Measurements from ENCODE around the gene OR13F1. TPM values are rescaled to one million over a fixed set of nuclear protein-coding genes. Genes with fewer than 3 reads are reported as not detected.

Gene OR13F1
- total and polyA plus RNA-seq, 2 of the 13 experiments (the other 11 are each of a cell fraction or from before 2014, with no cell fraction given), result not detected

DNA sequence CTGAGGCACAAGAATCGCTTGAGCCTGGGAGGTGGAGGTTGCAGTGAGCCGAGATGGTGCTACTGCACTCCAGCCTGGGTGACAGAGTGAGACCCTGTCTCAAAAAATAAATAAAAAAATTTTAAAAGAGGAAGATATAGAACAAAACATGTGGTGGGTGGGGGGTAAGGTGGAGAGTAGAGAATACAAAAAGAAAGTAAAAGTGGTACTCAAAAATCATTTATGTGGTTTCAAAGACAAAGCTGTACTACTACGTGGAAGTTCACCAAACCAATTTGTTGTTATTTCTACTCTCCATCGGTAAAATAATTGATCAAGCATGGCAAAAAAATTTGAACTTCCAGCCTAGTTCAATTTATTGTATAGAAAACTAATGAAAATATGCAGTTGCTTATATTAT lies 40.6 kb downstream of the OR13F1 start:
- ChIA-PET CTCF (ENCODE audit: low intra/inter-chr PET ratio, low total read pairs) (no interaction called here), POLR2A (no interaction called here)
- ATAC-seq (no peak), DNase-seq (ENCODE audit: low spot score) (no peak), FAIRE-seq (no peak)
- BruUV-seq (replicated peaks), result no TSS peak
- 16% methylated on average over 4 of the region's 4 CpGs for WGBS (ENCODE audit: low lambda C conversion rate)
- H2AFZ ChIP-seq (ENCODE audit: low read length), result no peak overlapping the region
- no peaks in the 10 kb centered on the region for H4K20me1 ChIP-seq (ENCODE audit: insufficient read depth, low read length)
- H3K27me3 ChIP-seq (ENCODE audit: control insufficient read depth in 1 of 2, insufficient read depth in 2 of 2, low read length in 2 of 2), result no peaks in the 10 kb centered on the region
- no peak overlapping the region for H3K4me2 ChIP-seq (ENCODE audit: low read depth, low read length)
- H3K27ac ChIP-seq (ENCODE audit: extremely low read length, insufficient read depth, low read length), result no peak overlapping the region
- in situ Hi-C loops (cut with HindIII; ENCODE audit: extremely low pct_ligation_motif_present, low pct_unique_long_range_greater_than_20kb) (no loop called here), intact Hi-C loops (cut with micrococcal nuclease; ENCODE audit: unreplicated experiment) (loop anchor here (5.0 kb wide), 1 partner anchor 48 kb away; no protein-coding TSS in a partner anchor)
- H3K9me3 ChIP-seq (ENCODE audit: low read length), result no peaks in the 10 kb centered on the region
- no peak overlapping the region for H3K9ac ChIP-seq (ENCODE audit: insufficient read depth, low read depth, low read length)
- no peak overlapping the region for H3K4me3 ChIP-seq (replicated peaks in 1 of 3; ENCODE audit: insufficient read depth in 1 of 3, low read depth in 2 of 3, low read length in 3 of 3)
- no peaks in the 10 kb centered on the region for H3K4me1 ChIP-seq (ENCODE audit: insufficient read depth, low read length)
- no peaks in the 10 kb centered on the region for H3K79me2 ChIP-seq (ENCODE audit: insufficient read depth, low read length)
- H3K36me3 ChIP-seq (replicated peaks in 1 of 2; ENCODE audit: control insufficient read depth in 1 of 2, insufficient read depth in 2 of 2, low read length in 2 of 2), result no peaks in the 10 kb centered on the region
- TF ChIP-seq RCOR2 (CRISPR knock-in tag; IDR thresholded peaks at IDR 0.05), result no peak
- no peak for TF ChIP-seq CENPX (CRISPR knock-in tag; IDR thresholded peaks at IDR 0.05)
- no peak for TF ChIP-seq PITX1 (CRISPR knock-in tag; IDR thresholded peaks at IDR 0.05)
- TF ChIP-seq, protein P1, sequence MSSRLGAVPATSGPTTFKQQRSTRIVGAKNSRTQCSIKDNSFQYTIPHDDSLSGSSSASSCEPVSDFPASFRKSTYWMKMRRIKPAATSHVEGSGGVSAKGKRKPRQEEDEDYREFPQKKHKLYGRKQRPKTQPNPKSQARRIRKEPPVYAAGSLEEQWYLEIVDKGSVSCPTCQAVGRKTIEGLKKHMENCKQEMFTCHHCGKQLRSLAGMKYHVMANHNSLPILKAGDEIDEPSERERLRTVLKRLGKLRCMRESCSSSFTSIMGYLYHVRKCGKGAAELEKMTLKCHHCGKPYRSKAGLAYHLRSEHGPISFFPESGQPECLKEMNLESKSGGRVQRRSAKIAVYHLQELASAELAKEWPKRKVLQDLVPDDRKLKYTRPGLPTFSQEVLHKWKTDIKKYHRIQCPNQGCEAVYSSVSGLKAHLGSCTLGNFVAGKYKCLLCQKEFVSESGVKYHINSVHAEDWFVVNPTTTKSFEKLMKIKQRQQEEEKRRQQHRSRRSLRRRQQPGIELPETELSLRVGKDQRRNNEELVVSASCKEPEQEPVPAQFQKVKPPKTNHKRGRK (CRISPR knock-in tag; IDR thresholded peaks at IDR 0.05), result no peak
- TF ChIP-seq NCOR1 (IDR thresholded peaks at IDR 0.05; ENCODE audit: borderline replicate concordance, low read length), result no peak
- TF ChIP-seq ZNF136 (CRISPR knock-in tag; IDR thresholded peaks at IDR 0.05; ENCODE audit: low read depth), result no peak
- TF ChIP-seq, protein P2, sequence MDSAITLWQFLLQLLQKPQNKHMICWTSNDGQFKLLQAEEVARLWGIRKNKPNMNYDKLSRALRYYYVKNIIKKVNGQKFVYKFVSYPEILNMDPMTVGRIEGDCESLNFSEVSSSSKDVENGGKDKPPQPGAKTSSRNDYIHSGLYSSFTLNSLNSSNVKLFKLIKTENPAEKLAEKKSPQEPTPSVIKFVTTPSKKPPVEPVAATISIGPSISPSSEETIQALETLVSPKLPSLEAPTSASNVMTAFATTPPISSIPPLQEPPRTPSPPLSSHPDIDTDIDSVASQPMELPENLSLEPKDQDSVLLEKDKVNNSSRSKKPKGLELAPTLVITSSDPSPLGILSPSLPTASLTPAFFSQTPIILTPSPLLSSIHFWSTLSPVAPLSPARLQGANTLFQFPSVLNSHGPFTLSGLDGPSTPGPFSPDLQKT (CRISPR knock-in tag; IDR thresholded peaks at IDR 0.05; ENCODE audit: borderline replicate concordance), result no peak
- no peak for TF ChIP-seq SUZ12 (IDR thresholded peaks at IDR 0.05; ENCODE audit: low read depth, low read length)
- TF ChIP-seq TAF15 (IDR thresholded peaks at IDR 0.05; ENCODE audit: low read depth, low read length, poor library complexity, severe bottlenecking), result no peak
- TF ChIP-seq SOX13 (IDR thresholded peaks at IDR 0.05), result no peak
- TF ChIP-seq SOX13 (CRISPR knock-in tag; conservative IDR thresholded peaks at IDR 0.05 in 1 of 2, IDR thresholded peaks at IDR 0.05 in 1 of 2), result no peak
- TF ChIP-seq, protein P3, sequence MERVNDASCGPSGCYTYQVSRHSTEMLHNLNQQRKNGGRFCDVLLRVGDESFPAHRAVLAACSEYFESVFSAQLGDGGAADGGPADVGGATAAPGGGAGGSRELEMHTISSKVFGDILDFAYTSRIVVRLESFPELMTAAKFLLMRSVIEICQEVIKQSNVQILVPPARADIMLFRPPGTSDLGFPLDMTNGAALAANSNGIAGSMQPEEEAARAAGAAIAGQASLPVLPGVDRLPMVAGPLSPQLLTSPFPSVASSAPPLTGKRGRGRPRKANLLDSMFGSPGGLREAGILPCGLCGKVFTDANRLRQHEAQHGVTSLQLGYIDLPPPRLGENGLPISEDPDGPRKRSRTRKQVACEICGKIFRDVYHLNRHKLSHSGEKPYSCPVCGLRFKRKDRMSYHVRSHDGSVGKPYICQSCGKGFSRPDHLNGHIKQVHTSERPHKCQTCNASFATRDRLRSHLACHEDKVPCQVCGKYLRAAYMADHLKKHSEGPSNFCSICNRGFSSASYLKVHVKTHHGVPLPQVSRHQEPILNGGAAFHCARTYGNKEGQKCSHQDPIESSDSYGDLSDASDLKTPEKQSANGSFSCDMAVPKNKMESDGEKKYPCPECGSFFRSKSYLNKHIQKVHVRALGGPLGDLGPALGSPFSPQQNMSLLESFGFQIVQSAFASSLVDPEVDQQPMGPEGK (CRISPR knock-in tag; IDR thresholded peaks at IDR 0.05), result no peak
- no peak for TF ChIP-seq ZNF326 (CRISPR knock-in tag; IDR thresholded peaks at IDR 0.05; ENCODE audit: borderline replicate concordance)
- no peak for TF ChIP-seq ELF4 (CRISPR knock-in tag; IDR thresholded peaks at IDR 0.05; ENCODE audit: borderline replicate concordance)
- TF ChIP-seq, protein P4, sequence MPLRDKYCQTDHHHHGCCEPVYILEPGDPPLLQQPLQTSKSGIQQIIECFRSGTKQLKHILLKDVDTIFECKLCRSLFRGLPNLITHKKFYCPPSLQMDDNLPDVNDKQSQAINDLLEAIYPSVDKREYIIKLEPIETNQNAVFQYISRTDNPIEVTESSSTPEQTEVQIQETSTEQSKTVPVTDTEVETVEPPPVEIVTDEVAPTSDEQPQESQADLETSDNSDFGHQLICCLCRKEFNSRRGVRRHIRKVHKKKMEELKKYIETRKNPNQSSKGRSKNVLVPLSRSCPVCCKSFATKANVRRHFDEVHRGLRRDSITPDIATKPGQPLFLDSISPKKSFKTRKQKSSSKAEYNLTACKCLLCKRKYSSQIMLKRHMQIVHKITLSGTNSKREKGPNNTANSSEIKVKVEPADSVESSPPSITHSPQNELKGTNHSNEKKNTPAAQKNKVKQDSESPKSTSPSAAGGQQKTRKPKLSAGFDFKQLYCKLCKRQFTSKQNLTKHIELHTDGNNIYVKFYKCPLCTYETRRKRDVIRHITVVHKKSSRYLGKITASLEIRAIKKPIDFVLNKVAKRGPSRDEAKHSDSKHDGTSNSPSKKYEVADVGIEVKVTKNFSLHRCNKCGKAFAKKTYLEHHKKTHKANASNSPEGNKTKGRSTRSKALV (CRISPR knock-in tag; IDR thresholded peaks at IDR 0.05), result no peak
- no peak for TF ChIP-seq FLYWCH1 (CRISPR knock-in tag; IDR thresholded peaks at IDR 0.05)
- TF ChIP-seq, protein P5, sequence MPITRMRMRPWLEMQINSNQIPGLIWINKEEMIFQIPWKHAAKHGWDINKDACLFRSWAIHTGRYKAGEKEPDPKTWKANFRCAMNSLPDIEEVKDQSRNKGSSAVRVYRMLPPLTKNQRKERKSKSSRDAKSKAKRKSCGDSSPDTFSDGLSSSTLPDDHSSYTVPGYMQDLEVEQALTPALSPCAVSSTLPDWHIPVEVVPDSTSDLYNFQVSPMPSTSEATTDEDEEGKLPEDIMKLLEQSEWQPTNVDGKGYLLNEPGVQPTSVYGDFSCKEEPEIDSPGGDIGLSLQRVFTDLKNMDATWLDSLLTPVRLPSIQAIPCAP (CRISPR knock-in tag; IDR thresholded peaks at IDR 0.05; ENCODE audit: low read depth), result no peak
